Inferior parietal cortex (tissue), 1 donor: ENCODE data around the gene ZYG11B.
"Not testable (repeated sequence)": the region's sequence is repeated elsewhere in the genome, so short reads cannot be mapped to it uniquely, and the experiment has no call there.

ENCODE experiments used
- DNase-seq: peaks from one replicate; pipeline ENCODE4 v3.0.0-alpha.2; 2016; ENCODE audit errors: extremely low spot score

Gene ZYG11B

DNA sequence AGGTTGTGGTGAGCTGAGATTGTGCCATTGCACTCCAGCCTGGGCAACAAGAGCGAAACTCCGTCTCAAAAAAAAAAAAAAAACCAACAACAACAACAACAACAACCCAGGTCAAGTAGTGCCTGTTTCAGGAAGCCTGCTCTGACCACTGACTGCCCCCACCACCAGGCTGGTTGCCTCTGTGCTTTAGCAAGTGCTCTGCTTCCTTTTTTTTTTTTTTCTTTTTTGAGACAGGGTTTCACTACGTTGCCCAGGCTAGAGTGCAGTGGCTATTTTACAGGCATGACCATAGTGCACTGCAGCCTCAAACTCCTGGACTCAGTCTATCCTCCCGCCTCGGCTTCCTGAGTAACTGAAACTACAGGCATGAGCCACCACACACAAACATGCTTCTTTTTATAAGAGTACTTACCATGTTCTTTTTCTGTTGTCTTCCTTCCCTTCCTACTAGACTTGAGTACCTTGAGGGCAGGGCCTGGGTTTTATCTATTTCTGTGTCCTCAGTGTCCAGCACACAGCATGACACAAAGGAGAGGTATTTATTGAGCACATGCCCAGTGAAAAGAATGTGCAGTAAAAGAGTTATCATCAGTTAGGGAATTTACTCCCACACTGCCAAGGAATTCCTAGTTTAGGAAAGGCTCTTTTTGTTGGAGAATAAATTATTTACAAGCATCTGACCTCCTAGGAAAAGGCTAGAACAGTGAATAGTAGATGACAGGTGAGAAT is 18.2 kb upstream of the ZYG11B start:
- no peak for DNase-seq

GRCh38 chr1:52709016-52709415 is 17.2 kb upstream of the ZYG11B start:
- DNase-seq: no peak

DNA sequence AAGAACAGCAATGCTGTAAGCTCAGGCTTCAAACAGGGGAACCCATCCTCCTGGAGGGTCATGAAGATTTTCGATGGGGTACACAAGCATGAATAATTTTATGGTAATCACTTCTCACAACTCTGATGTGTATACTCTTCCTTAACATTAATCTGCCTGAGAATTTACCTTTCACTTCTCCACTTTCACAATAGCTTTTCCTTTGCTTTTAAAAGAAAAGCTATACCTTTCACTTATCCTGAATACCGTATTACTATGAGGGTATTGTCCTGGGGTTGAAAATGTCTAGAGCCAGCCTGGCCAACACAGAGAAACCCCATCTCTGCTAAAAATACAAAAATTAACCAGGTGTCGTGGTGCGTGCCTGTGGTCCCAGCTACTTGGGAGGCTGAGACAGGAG is 12.7 kb upstream of the ZYG11B start:
- DNase-seq: no peak

DNA sequence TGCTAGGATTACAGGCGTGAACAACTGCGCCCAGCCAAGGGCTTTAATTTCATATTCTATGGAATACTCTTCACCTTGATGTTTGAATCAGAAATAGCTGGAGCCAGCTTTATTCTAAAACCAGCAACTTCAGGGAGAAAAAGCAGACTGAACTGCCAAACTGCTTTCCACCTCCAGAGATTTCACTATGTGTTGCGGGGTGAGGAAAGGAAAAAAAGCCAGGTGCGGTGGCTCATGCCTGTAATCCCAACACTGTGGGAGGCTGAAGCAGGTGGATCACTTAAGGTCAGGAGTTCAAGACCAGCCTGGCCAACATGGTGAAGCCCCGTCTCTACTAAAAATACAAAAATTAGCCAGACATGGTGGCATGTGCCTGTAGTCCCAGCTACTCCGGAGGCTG is 11.0 kb upstream of the ZYG11B start:
- DNase-seq: not testable (repeated sequence)

- no peak for DNase-seq
These were observed 3.0 kb upstream of the ZYG11B start for GRCh38 chr1:52723260-52723659.

- DNase-seq: no peak
These were observed 369 bp upstream of the ZYG11B start for GRCh38 chr1:52725903-52726264.

- peak; percentile 23 for DNase-seq
These were observed 897 bp downstream of the ZYG11B start for GRCh38 chr1:52727114-52727586.

GRCh38 chr1:52727956-52728656 is 1.9 kb downstream of the ZYG11B start:
- no peak for DNase-seq

DNA sequence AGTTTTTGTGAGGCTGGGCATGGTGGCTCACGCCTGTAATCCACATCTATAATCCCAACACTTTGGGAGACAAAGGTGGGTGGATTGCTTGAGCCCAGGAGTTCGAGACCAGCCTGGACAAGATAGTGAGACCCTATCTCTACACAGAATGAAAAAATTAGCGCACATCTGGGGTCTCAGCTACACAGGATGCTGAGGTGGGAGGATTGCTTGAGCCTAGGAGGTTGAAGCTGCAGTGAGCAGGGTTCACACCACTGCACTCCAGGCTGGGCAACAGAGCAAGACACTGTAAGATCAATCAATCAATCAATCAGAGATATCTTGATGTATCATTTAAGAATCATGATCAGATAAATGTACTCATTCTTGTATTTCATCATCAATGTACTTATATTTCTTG is 7.1 kb downstream of the ZYG11B start:
- no peak for DNase-seq

GRCh38 chr1:52735371-52735770 is 9.1 kb downstream of the ZYG11B start:
- DNase-seq: not testable (repeated sequence)

DNA sequence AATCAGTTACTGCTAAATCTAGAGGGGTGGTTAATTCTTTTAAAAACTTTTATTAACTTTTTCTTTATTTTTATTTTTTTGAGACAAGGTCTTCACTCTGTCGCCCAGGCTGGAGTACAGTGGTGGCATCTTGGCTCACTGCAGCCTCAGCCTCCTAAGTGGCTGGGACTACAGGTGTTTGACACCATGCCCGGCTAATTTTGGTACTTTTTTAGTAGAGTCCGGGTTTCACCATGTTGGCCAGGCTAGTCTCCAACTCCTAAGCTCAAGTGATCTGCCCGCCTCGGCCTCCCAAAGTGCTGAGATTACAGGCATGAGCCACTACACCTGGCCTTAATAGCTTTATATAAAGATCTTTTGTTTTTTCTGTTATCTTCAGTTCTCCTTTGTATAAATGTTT is 11.9 kb downstream of the ZYG11B start:
- no peak for DNase-seq

DNA sequence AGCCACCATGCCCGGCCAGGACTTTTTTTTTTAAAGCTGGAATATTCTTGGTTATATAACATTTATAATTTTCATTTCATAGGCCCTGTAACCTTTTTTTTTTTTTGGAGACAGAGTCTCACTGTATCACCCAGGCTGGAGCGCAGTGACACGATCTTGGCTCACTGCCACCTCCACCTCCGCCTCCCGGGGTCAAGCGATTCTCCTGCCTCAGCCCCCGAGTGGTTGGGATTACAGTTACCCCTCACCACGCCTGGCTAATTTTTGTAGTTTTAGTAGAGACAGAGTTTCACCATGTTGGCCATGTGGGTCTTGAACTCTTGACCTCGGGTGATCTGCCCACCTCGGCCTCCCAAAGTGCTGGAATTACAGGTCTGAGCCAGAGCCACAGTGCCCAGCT is 12.6 kb downstream of the ZYG11B start:
- no peak for DNase-seq

GRCh38 chr1:52739699-52740467 is 13.6 kb downstream of the ZYG11B start:
- no peak for DNase-seq

GRCh38 chr1:52741259-52741658 is 15.0 kb downstream of the ZYG11B start:
- DNase-seq: no peak

DNA sequence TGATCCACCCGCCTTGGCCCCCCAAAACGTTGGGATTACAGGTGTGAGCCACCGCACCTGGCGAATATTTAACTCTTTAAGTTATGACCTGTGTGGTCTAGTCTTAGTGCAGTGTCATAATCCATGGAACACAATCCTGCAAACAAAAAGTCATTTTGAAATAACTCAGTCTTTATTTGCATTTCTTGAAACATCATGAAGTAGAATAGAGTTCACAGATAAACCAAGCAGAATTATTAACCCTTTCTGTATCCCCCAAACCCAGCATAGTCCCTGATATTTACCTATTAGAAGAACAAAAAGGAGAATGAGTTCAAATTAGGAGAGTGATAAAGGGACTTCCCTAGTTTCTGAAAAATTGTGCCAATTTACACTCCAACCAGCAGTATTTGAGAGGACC is 19.9 kb downstream of the ZYG11B start:
- no peak for DNase-seq

DNA sequence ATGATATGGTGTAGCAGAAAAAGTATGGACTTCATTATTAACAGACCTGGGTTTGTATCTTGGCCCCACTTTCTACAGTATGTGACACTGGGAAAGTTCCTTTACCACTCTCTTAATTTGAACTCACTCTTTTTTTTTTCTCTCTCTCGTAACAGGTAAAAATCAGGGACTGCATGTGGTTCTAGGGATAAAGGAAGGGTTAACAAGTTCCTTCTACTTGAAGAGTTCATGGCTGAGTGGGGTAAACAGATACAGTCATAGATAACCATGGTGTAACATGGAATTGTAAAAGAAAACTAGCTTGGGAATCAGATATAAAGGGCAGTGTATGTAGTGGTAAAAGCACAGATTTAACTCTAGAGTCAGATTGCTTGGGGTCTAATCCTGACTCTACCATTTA is 21.2 kb downstream of the ZYG11B start:
- no peak for DNase-seq

- DNase-seq: peak; percentile 37
These were observed 21.9 kb downstream of the ZYG11B start for GRCh38 chr1:52748119-52748518.

DNA sequence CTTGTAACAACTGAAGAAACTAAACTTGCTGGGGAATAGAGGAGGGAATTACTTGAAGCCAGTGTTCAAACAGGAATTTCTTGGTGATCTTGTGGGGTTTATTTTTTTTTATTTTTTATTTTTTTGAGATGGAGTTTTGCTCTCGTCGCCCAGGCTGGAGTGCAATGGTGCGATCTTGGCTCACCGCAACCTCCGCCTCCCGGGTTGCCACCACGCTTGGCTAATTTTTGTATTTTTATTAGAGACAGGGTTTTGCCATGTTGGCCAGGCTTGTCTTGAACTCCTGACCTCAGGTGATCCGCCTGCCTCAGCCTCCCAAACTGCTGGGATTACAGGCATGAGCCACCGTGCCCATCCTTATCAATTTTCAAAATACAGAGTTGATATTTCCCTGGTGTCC is 23.2 kb downstream of the ZYG11B start:
- DNase-seq: not testable (repeated sequence)

GRCh38 chr1:52750139-52750538 is 23.9 kb downstream of the ZYG11B start:
- DNase-seq: not testable (repeated sequence)

GRCh38 chr1:52751589-52752483 is 25.6 kb downstream of the ZYG11B start:
- DNase-seq: no peak

- no peak for DNase-seq
These were observed 26.2 kb downstream of the ZYG11B start for GRCh38 chr1:52752484-52752826.

- DNase-seq: no peak
These were observed 26.9 kb downstream of the ZYG11B start for GRCh38 chr1:52753169-52753568.
